Mesenchymal stem cell (in vitro differentiated cells and primary cell): Measurements from ENCODE around the gene TMEM175.
"Not testable (repeated sequence)": the region's sequence is repeated elsewhere in the genome, so short reads cannot be mapped to it uniquely, and the experiment has no call there.

Experiments
- DNase-seq: peaks from one replicate; pipeline ENCODE4 v3.0.0-alpha.2; 2013
- H2AFZ ChIP-seq: one replicate; pipeline ENCODE4 v1.6.1; 2013; ENCODE audit warnings: low read depth, mild to moderate bottlenecking, control low read depth, inconsistent platforms, low read length, moderate library complexity
- H2AK5ac ChIP-seq: 2 replicates; pipeline ENCODE4 v1.6.1; 2013; ENCODE audit warnings: low read length, moderate library complexity, mild to moderate bottlenecking, inconsistent platforms; ENCODE audit not compliant: severe bottlenecking
- H2BK120ac ChIP-seq: one replicate; pipeline ENCODE4 v1.6.1; 2013; ENCODE audit warnings: low read depth, mild to moderate bottlenecking, inconsistent platforms, low read length, moderate library complexity
- H2BK12ac ChIP-seq, 2 experiments: one replicate each; pipeline ENCODE4 v1.6.1; 2013; ENCODE audit warnings: inconsistent platforms in 2 of 2, low read length in 2 of 2, mild to moderate bottlenecking in 2 of 2, moderate library complexity in 2 of 2, control low read depth in 1 of 2
- H2BK15ac ChIP-seq: one replicate; pipeline ENCODE4 v1.6.1; 2013; ENCODE audit warnings: mild to moderate bottlenecking, low read depth, inconsistent platforms; ENCODE audit not compliant: poor library complexity, severe bottlenecking
- H2BK5ac ChIP-seq: 2 replicates; pipeline ENCODE4 v1.6.1; 2013; ENCODE audit warnings: low read depth, mild to moderate bottlenecking, low read length, control low read depth, inconsistent platforms; ENCODE audit not compliant: poor library complexity, severe bottlenecking
- H3K14ac ChIP-seq, 2 experiments: one replicate each; pipeline ENCODE4 v1.6.1; 2013; ENCODE audit warnings: inconsistent platforms in 2 of 2, low read length in 2 of 2, control low read depth in 1 of 2, mild to moderate bottlenecking in 1 of 2, moderate library complexity in 1 of 2
- H3K18ac ChIP-seq, 2 experiments: one replicate each; pipeline ENCODE4 v1.6.1; 2013; ENCODE audit warnings: inconsistent platforms in 2 of 2, low read length in 2 of 2, control low read depth in 1 of 2, low read depth in 1 of 2, mild to moderate bottlenecking in 1 of 2
- H3K23ac ChIP-seq, 2 experiments: one replicate each; pipeline ENCODE4 v1.6.1; 2013; ENCODE audit warnings: inconsistent platforms in 2 of 2, low read length in 2 of 2, mild to moderate bottlenecking in 2 of 2, moderate library complexity in 2 of 2, control low read depth in 1 of 2
- H3K27ac ChIP-seq: 2 replicates; pipeline ENCODE4 v1.5.1; 2013; ENCODE audit warnings: mild to moderate bottlenecking, moderate library complexity, low read length, control low read depth, inconsistent platforms; ENCODE audit not compliant: poor library complexity, severe bottlenecking
- H3K27me3 ChIP-seq, 2 experiments: 2 replicates each; pipeline versions ENCODE4 v1.6.1 to v1.7.0; 2013; ENCODE audit warnings: low read length in 2 of 2, mild to moderate bottlenecking in 2 of 2, moderate library complexity in 2 of 2, control low read depth in 1 of 2, inconsistent platforms in 1 of 2; ENCODE audit not compliant: control insufficient read depth in 1 of 2, insufficient read depth in 1 of 2
- H3K36me3 ChIP-seq, 2 experiments: 2 replicates each; pipeline versions ENCODE4 v1.6.1 to v1.7.0; 2013; ENCODE audit warnings: low read length in 2 of 2, control low read depth in 1 of 2, inconsistent platforms in 1 of 2, low read depth in 1 of 2, mild to moderate bottlenecking in 1 of 2; ENCODE audit not compliant: insufficient read depth in 2 of 2, control insufficient read depth in 1 of 2
- H3K4ac ChIP-seq, 2 experiments: one replicate each; pipeline ENCODE4 v1.6.1; 2013; ENCODE audit warnings: inconsistent platforms in 2 of 2, low read length in 2 of 2, mild to moderate bottlenecking in 2 of 2, moderate library complexity in 2 of 2, control low read depth in 1 of 2, low read depth in 1 of 2
- H3K4me1 ChIP-seq: 2 replicates; pipeline ENCODE4 v1.6.1; 2013; ENCODE audit warnings: low read depth, low read length, control low read depth; ENCODE audit not compliant: control insufficient read depth, insufficient read depth
- H3K4me2 ChIP-seq: 2 replicates; pipeline ENCODE4 v1.6.1; 2013; ENCODE audit warnings: low read length, mild to moderate bottlenecking, inconsistent platforms; ENCODE audit not compliant: poor library complexity, severe bottlenecking
- H3K4me3 ChIP-seq, 2 experiments: 2 replicates each; pipeline versions ENCODE4 v1.5.1 to v1.7.0; 2013; ENCODE audit warnings: low read length in 2 of 2, mild to moderate bottlenecking in 2 of 2, control low read depth in 1 of 2, low read depth in 1 of 2; ENCODE audit not compliant: insufficient read depth in 1 of 2
- H3K79me1 ChIP-seq: replicated peaks from 2 replicates; pipeline ENCODE4 v1.6.1; 2013; ENCODE audit warnings: mild to moderate bottlenecking, control low read depth, low read length, inconsistent platforms; ENCODE audit not compliant: poor library complexity, severe bottlenecking
- H3K9ac ChIP-seq: 2 replicates; pipeline ENCODE4 v1.7.0; 2013; ENCODE audit warnings: mild to moderate bottlenecking, low read length, moderate library complexity
- H3K9me3 ChIP-seq: 2 replicates; pipeline ENCODE4 v1.7.0; 2013; ENCODE audit warnings: mild to moderate bottlenecking, low read length; ENCODE audit not compliant: control insufficient read depth
- H4K8ac ChIP-seq: one replicate; pipeline ENCODE4 v1.6.1; 2013; ENCODE audit warnings: inconsistent platforms, mild to moderate bottlenecking, low read length, moderate library complexity
- H4K91ac ChIP-seq: one replicate; pipeline ENCODE4 v1.6.1; 2013; ENCODE audit warnings: mild to moderate bottlenecking, low read length, inconsistent platforms
- WGBS: methylation state at CpG from one replicate; pipeline ENCODE4 v1.1.7; 2013; ENCODE audit warnings: mixed read lengths; 5-methylcytosine and 5-hydroxymethylcytosine counted together

Gene TMEM175

DNA sequence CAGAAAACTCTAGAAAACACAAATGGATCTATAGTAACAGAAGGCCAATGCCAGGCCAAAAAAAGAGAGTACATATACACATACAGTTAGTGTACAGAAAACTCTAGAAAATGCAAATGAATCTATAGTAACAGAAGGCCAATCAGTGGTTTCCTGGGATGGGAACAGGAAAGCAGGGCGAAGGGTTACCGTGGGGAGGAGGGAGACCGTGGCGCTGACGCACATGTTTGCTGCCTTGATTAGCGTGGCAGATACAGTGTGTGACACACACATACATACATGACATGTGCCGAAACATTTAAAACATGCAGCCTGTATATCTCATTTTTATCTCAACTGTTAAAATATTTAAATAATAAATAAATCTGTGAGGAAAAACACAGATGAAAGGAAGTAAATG, 14.8 kb upstream of the TMEM175 start:
- no peak overlapping the region for H2BK15ac ChIP-seq
- no peak overlapping the region for H3K9ac ChIP-seq
- no peak overlapping the region for H3K4me2 ChIP-seq
- H2BK12ac ChIP-seq = no peak overlapping the region
- H3K18ac ChIP-seq = no peak overlapping the region
- H4K91ac ChIP-seq = no peak overlapping the region
- H2AFZ ChIP-seq = no peak overlapping the region
- no peak overlapping the region for H3K23ac ChIP-seq
- no peaks in the 10 kb centered on the region for H3K27me3 ChIP-seq
- no peak overlapping the region for H2BK5ac ChIP-seq
- H3K27ac ChIP-seq = no peak overlapping the region
- H3K14ac ChIP-seq = no peak overlapping the region
- DNase-seq = no peak
- H3K9me3 ChIP-seq = no peaks in the 10 kb centered on the region
- H3K4ac ChIP-seq = no peak overlapping the region
- H3K4me1 ChIP-seq = peaks cover 4% of the 10 kb centered on the region
- H4K8ac ChIP-seq = no peak overlapping the region
- H3K79me1 ChIP-seq = peaks cover 23% of the 10 kb centered on the region
- H3K4me3 ChIP-seq = no peak overlapping the region
- H3K36me3 ChIP-seq = peaks cover 4 to 8% of the 10 kb centered on the region in 2 experiments
- 100% methylated on average over 5 of the region's 7 CpGs for WGBS
- no peak overlapping the region for H2AK5ac ChIP-seq
- no peak overlapping the region for H2BK120ac ChIP-seq

GRCh38 chr4:917992-918391, 14.3 kb upstream of the TMEM175 start:
- WGBS = 100% methylated on average over 2 of the region's 2 CpGs
- peaks cover 7% of the 10 kb centered on the region for H3K4me1 ChIP-seq
- no peak overlapping the region for H4K8ac ChIP-seq
- no peak overlapping the region for H2BK120ac ChIP-seq
- no peak overlapping the region for H4K91ac ChIP-seq
- no peaks in the 10 kb centered on the region for H3K27me3 ChIP-seq
- no peak overlapping the region for H2AFZ ChIP-seq
- no peak overlapping the region for H3K18ac ChIP-seq
- H3K9ac ChIP-seq = no peak overlapping the region
- no peak overlapping the region for H2BK5ac ChIP-seq
- no peak overlapping the region for H3K23ac ChIP-seq
- H2BK15ac ChIP-seq = no peak overlapping the region
- H3K36me3 ChIP-seq = peaks cover 3 to 4% of the 10 kb centered on the region in 2 experiments
- no peak overlapping the region for H3K14ac ChIP-seq
- no peak overlapping the region for H2BK12ac ChIP-seq
- no peaks in the 10 kb centered on the region for H3K9me3 ChIP-seq
- no peak overlapping the region for H3K27ac ChIP-seq
- no peak overlapping the region for H3K4me2 ChIP-seq
- DNase-seq = no peak
- H3K4ac ChIP-seq = no peak overlapping the region
- no peak overlapping the region for H2AK5ac ChIP-seq
- no peak overlapping the region for H3K4me3 ChIP-seq
- H3K79me1 ChIP-seq = peaks cover 20% of the 10 kb centered on the region

GRCh38 chr4:918591-918990, 13.7 kb upstream of the TMEM175 start:
- not testable (repeated sequence) for H2BK15ac ChIP-seq, H3K4me3 ChIP-seq, H3K14ac ChIP-seq, H3K27me3 ChIP-seq, H4K91ac ChIP-seq, H2AK5ac ChIP-seq, H3K23ac ChIP-seq, H2BK5ac ChIP-seq, H4K8ac ChIP-seq, H3K9ac ChIP-seq, H3K27ac ChIP-seq, H2BK120ac ChIP-seq, DNase-seq, H2BK12ac ChIP-seq, H3K4me2 ChIP-seq, H3K4ac ChIP-seq, H3K36me3 ChIP-seq, H3K9me3 ChIP-seq, H2AFZ ChIP-seq, H3K18ac ChIP-seq
- Histone ChIP-seq H3K4me1 (peaks cover 12% of the 10 kb centered on the region), H3K79me1 (peaks cover 17% of the 10 kb centered on the region)
- WGBS = over 99% methylated on average over 6 of the region's 6 CpGs

DNA sequence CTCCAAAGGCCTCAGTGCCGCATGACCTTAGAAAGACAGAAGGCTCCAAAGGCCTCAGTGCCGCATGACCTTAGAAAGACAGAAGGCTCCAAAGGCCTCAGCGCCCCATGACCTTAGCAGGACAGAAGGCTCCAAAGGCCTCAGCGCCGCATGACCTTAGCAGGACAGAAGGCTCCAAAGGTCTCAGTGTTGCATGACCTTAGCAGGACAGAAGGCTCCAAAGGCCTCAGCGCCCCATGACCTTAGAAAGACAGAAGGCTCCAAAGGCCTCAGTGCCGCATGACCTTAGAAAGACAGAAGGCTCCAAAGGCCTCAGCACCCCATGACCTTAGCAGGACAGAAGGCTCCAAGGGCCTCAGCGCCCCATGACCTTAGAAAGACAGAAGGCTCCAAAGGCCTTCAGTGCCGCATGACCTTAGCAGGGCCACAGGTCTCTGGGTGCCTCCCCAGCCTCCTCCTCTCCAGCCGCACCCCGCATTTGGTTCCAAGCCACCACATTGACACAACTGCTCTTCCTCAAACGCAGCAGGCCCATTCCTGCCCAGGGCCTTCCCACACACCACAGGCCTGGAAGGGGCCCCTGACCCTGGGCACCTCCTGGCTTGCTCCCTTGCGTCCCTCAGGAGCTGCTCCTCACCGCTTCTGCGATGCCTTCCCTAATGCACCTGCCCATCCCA, 13.1 kb upstream of the TMEM175 start:
- DNase-seq, H3K4me2 ChIP-seq, H3K27me3 ChIP-seq, H3K9me3 ChIP-seq, H4K8ac ChIP-seq, H2AK5ac ChIP-seq, H2BK5ac ChIP-seq, H3K23ac ChIP-seq, H3K9ac ChIP-seq, H2BK12ac ChIP-seq, H3K36me3 ChIP-seq, H2BK15ac ChIP-seq, H3K27ac ChIP-seq, H3K4me3 ChIP-seq, H3K18ac ChIP-seq, H3K14ac ChIP-seq, H2BK120ac ChIP-seq, H3K4ac ChIP-seq, H2AFZ ChIP-seq, H4K91ac ChIP-seq: not testable (repeated sequence)
- WGBS = 97% methylated on average over 15 of the region's 15 CpGs
- peaks cover 18% of the 10 kb centered on the region for H3K79me1 ChIP-seq
- peaks cover 13% of the 10 kb centered on the region for H3K4me1 ChIP-seq
